ENCODE results near the gene GFRA4.

The GFRA4 gene

GRCh38 chr20:3696745-3697587 lies 33.8 kb upstream of the GFRA4 start:
- no peak for DNase-seq

GRCh38 chr20:3696200-3696599 lies 33.0 kb upstream of the GFRA4 start:
- TF ChIP-seq CTCF (IDR thresholded peaks at IDR 0.05), result no peak
- intact Hi-C loops (cut with DNase I; ENCODE audit: low total_unique reads), result no loop called here
- H3K4me1 ChIP-seq, result no peaks in the 10 kb centered on the region
- DNase-seq, result no peak
- H3K4me3 ChIP-seq, result no peak overlapping the region
- H3K27me3 ChIP-seq, result no peaks in the 10 kb centered on the region
- H3K9me3 ChIP-seq, result peaks cover 0 to 9% (median 7%) of the 10 kb centered on the region in 3 donors
- no peak overlapping the region for H3K27ac ChIP-seq
- H3K36me3 ChIP-seq, result no peaks in the 10 kb centered on the region

More at GRCh38 chr20:3696745-3697587, 33.8 kb upstream of the GFRA4 start:
- intact Hi-C loops (cut with DNase I; ENCODE audit: low total_unique reads), result no loop called here
- no peak overlapping the region for H3K27ac ChIP-seq
- no peak for TF ChIP-seq CTCF (IDR thresholded peaks at IDR 0.05)
- H3K36me3 ChIP-seq, result no peaks in the 10 kb centered on the region
- peaks cover 0 to 9% (median 7%) of the 10 kb centered on the region in 3 donors for H3K9me3 ChIP-seq
- H3K4me3 ChIP-seq, result no peak overlapping the region
- H3K4me1 ChIP-seq, result no peaks in the 10 kb centered on the region
- no peaks in the 10 kb centered on the region for H3K27me3 ChIP-seq

GRCh38 chr20:3694864-3695263 lies 31.7 kb upstream of the GFRA4 start:
- Histone ChIP-seq H3K27me3 (no peaks in the 10 kb centered on the region), H3K4me3 (no peak overlapping the region), H3K27ac (no peak overlapping the region), H3K9me3 (peaks cover 0 to 9% (median 7%) of the 10 kb centered on the region in 3 donors), H3K36me3 (no peaks in the 10 kb centered on the region), H3K4me1 (no peaks in the 10 kb centered on the region)
- TF ChIP-seq CTCF (IDR thresholded peaks at IDR 0.05), result no peak
- intact Hi-C loops (cut with DNase I; ENCODE audit: low total_unique reads), result no loop called here
- no peak for DNase-seq

- intact Hi-C loops (cut with DNase I; ENCODE audit: low total_unique reads), result no loop called here
- TF ChIP-seq CTCF (IDR thresholded peaks at IDR 0.05), result no peak
- DNase-seq, result no peak
- Histone ChIP-seq H3K27me3 (no peaks in the 10 kb centered on the region), H3K4me3 (no peak overlapping the region), H3K36me3 (no peaks in the 10 kb centered on the region), H3K9me3 (peaks cover 0 to 9% (median 7%) of the 10 kb centered on the region in 3 donors), H3K4me1 (no peaks in the 10 kb centered on the region), H3K27ac (no peak overlapping the region)
Measured at GRCh38 chr20:3693376-3693775, 30.2 kb upstream of the GFRA4 start.

- no peak for DNase-seq
- H3K27ac ChIP-seq, result no peak overlapping the region
- H3K27me3 ChIP-seq, result no peaks in the 10 kb centered on the region
- peaks cover 0 to 3% (median 1%) of the 10 kb centered on the region in 4 donors for H3K4me1 ChIP-seq
- H3K9me3 ChIP-seq, result peaks cover 0 to 9% (median 7%) of the 10 kb centered on the region in 3 donors
- H3K4me3 ChIP-seq, result no peak overlapping the region
- H3K36me3 ChIP-seq, result no peaks in the 10 kb centered on the region
- no peak for TF ChIP-seq CTCF (IDR thresholded peaks at IDR 0.05)
- intact Hi-C loops (cut with DNase I; ENCODE audit: low total_unique reads), result no loop called here
Measured at GRCh38 chr20:3692706-3693294, 29.6 kb upstream of the GFRA4 start.

All from tibial artery (tissue), 4 donors.